ENCODE data around the gene TDRD1. TPM values are rescaled to one million over a fixed set of nuclear protein-coding genes. Genes with fewer than 3 reads are reported as not detected.

Gene TDRD1
- total RNA-seq, 4 donors from 2014 or later, result 0.17 to 0.42 (median 0.40) TPM; not detected in 1

- WGBS, result 29% methylated on average over 2 of the region's 2 CpGs
- no peak overlapping the region for H3K4me3 ChIP-seq
- no peaks in the 10 kb centered on the region for H3K9me3 ChIP-seq
- DNase-seq (ENCODE audit: low spot score in 2 of 2), result no peak
- TF ChIP-seq EP300 (IDR thresholded peaks at IDR 0.05) (no peak), POLR2A (IDR thresholded peaks at IDR 0.05) (no peak), POLR2AphosphoS5 (IDR thresholded peaks at IDR 0.05) (no peak), CTCF (IDR thresholded peaks at IDR 0.05) (no peak)
- peaks cover 36% of the 10 kb centered on the region for H3K4me1 ChIP-seq
- H3K36me3 ChIP-seq, result peaks cover 3% of the 10 kb centered on the region
- no peak overlapping the region for H3K27ac ChIP-seq
- H3K27me3 ChIP-seq, result no peaks in the 10 kb centered on the region
Measured at GRCh38 chr10:114163062-114163461, 16.1 kb upstream of the TDRD1 start.

GRCh38 chr10:114166043-114166442 is 13.1 kb upstream of the TDRD1 start:
- no peak overlapping the region for H3K4me3 ChIP-seq
- 43% methylated on average over 3 of the region's 3 CpGs for WGBS
- peak overlapping the region; percentile 34 for H3K27ac ChIP-seq
- no peaks in the 10 kb centered on the region for H3K27me3 ChIP-seq
- TF ChIP-seq POLR2A (IDR thresholded peaks at IDR 0.05) (no peak), CTCF (IDR thresholded peaks at IDR 0.05) (no peak), POLR2AphosphoS5 (IDR thresholded peaks at IDR 0.05) (no peak), EP300 (IDR thresholded peaks at IDR 0.05) (no peak)
- peaks cover 31% of the 10 kb centered on the region for H3K4me1 ChIP-seq
- no peaks in the 10 kb centered on the region for H3K9me3 ChIP-seq
- DNase-seq (ENCODE audit: low spot score in 2 of 2), result no peak
- H3K36me3 ChIP-seq, result peaks cover 3% of the 10 kb centered on the region

- Histone ChIP-seq H3K4me1 (peaks cover 33% of the 10 kb centered on the region), H3K27ac (no peak overlapping the region), H3K27me3 (no peaks in the 10 kb centered on the region), H3K9me3 (no peaks in the 10 kb centered on the region), H3K36me3 (peaks cover 2% of the 10 kb centered on the region), H3K4me3 (no peak overlapping the region)
- DNase-seq (ENCODE audit: low spot score in 2 of 2), result no peak
- WGBS, result 32% methylated on average over 3 of the region's 3 CpGs
- TF ChIP-seq EP300 (IDR thresholded peaks at IDR 0.05) (no peak), POLR2AphosphoS5 (IDR thresholded peaks at IDR 0.05) (no peak), POLR2A (IDR thresholded peaks at IDR 0.05) (no peak), CTCF (IDR thresholded peaks at IDR 0.05) (no peak)
Measured at GRCh38 chr10:114166494-114166893, 12.7 kb upstream of the TDRD1 start.

- no peaks in the 10 kb centered on the region for H3K9me3 ChIP-seq
- no peak overlapping the region for H3K27ac ChIP-seq
- no peak for DNase-seq (ENCODE audit: low spot score in 2 of 2)
- H3K4me3 ChIP-seq, result no peak overlapping the region
- no peaks in the 10 kb centered on the region for H3K27me3 ChIP-seq
- peaks cover 42% of the 10 kb centered on the region for H3K4me1 ChIP-seq
- no peak for TF ChIP-seq POLR2A (IDR thresholded peaks at IDR 0.05)
- no peak for TF ChIP-seq CTCF (IDR thresholded peaks at IDR 0.05)
- TF ChIP-seq EP300 (IDR thresholded peaks at IDR 0.05), result no peak
- no peak for TF ChIP-seq POLR2AphosphoS5 (IDR thresholded peaks at IDR 0.05)
- WGBS, result 91% methylated on average over 3 of the region's 3 CpGs
- no peaks in the 10 kb centered on the region for H3K36me3 ChIP-seq
Measured at GRCh38 chr10:114167985-114168384, 11.2 kb upstream of the TDRD1 start.

- peaks cover 37% of the 10 kb centered on the region for H3K4me1 ChIP-seq
- WGBS, result 94% methylated on average over 3 of the region's 3 CpGs
- DNase-seq (ENCODE audit: low spot score in 2 of 2), result no peak
- TF ChIP-seq CTCF (IDR thresholded peaks at IDR 0.05) (no peak), EP300 (IDR thresholded peaks at IDR 0.05) (no peak), POLR2A (IDR thresholded peaks at IDR 0.05) (no peak), POLR2AphosphoS5 (IDR thresholded peaks at IDR 0.05) (no peak)
- no peak overlapping the region for H3K27ac ChIP-seq
- no peaks in the 10 kb centered on the region for H3K36me3 ChIP-seq
- no peak overlapping the region for H3K4me3 ChIP-seq
- H3K27me3 ChIP-seq, result no peaks in the 10 kb centered on the region
- H3K9me3 ChIP-seq, result no peaks in the 10 kb centered on the region
Measured at GRCh38 chr10:114168450-114169009, 10.6 kb upstream of the TDRD1 start.

Measured in suprapubic skin (tissue), 4 donors.